Panc1 (cell line): ENCODE results near the gene ENOSF1. TPM values are rescaled to one million over a fixed set of nuclear protein-coding genes. Genes with fewer than 3 reads are reported as not detected.

Experiments
- ATAC-seq: fragments of 200-7000 bp; cut with Tn5 transposase; 2 replicates; pipeline ENCODE4 v1.9.1; 2020; ENCODE audit warnings: mild to moderate bottlenecking, moderate library complexity
- BruUV-seq: library from RNA; stranded (reverse); fragments of 400-500 nt; replicated peaks from 2 replicates; lab custom pipeline; 2021; lab: Mats Ljungman, UMichigan
- CTCF ChIA-PET: fragments of 300-600 bp; sonication (Branson Sonifier 250); formaldehyde crosslinking; loops from one replicate; lab custom pipeline; 2022; ENCODE audit warnings: antibody characterized with exemption; lab: Charles Lee
- POLR2A ChIA-PET: fragments of 300-600 bp; sonication (Branson Sonifier 250); formaldehyde crosslinking; loops from one replicate; lab custom pipeline; 2022; ENCODE audit warnings: antibody characterized with exemption; lab: Charles Lee
- DNase-seq: peaks from one replicate; pipeline ENCODE4 v3.0.0-alpha.2; 2010; ENCODE audit warnings: low read depth, low spot score
- H3K27ac ChIP-seq: 2 replicates; pipeline ENCODE4 v1.5.1; 2011; ENCODE audit warnings: mild to moderate bottlenecking, low read length, inconsistent platforms
- H3K27me3 ChIP-seq: fragments of 200-500 bp; sonication (Bioruptor generic); 2 replicates; pipeline ENCODE4 v1.6.0; 2014; ENCODE audit warnings: low read length, inconsistent platforms; ENCODE audit not compliant: control insufficient read depth, insufficient read depth
- H3K36me3 ChIP-seq: fragments of 200-500 bp; sonication (Bioruptor generic); 2 replicates; pipeline ENCODE4 v1.5.1; 2014; ENCODE audit warnings: inconsistent platforms, mild to moderate bottlenecking, low read length, moderate library complexity; ENCODE audit not compliant: control insufficient read depth, insufficient read depth
- H3K4me1 ChIP-seq: 2 replicates; pipeline ENCODE4 v1.5.1; 2011; ENCODE audit warnings: inconsistent platforms, mild to moderate bottlenecking, low read length, moderate library complexity; ENCODE audit not compliant: control insufficient read depth, insufficient read depth
- H3K4me3 ChIP-seq, 2 experiments: 2 replicates each; pipeline ENCODE4 v1.5.1; 2011 to 2012; ENCODE audit warnings: low read depth in 2 of 2, low read length in 2 of 2, mild to moderate bottlenecking in 2 of 2, inconsistent platforms in 1 of 2, moderate library complexity in 1 of 2
- H3K9me3 ChIP-seq: fragments of 200-500 bp; sonication (Bioruptor generic); 2 replicates; pipeline ENCODE4 v1.5.1; 2014; ENCODE audit warnings: low read depth, mild to moderate bottlenecking, inconsistent platforms, low read length, moderate library complexity; ENCODE audit not compliant: control insufficient read depth, insufficient read depth
- POLR2AphosphoS5 ChIP-seq: IDR thresholded peaks from 2 replicates; pipeline ENCODE4 v1.6.1; 2012; ENCODE audit warnings: mild to moderate bottlenecking, low read depth, low read length, moderate library complexity
- SIN3A ChIP-seq: IDR thresholded peaks from 2 replicates; pipeline ENCODE4 v1.6.1; 2012; ENCODE audit warnings: low read depth, mild to moderate bottlenecking, low read length, moderate library complexity, borderline replicate concordance; ENCODE audit not compliant: insufficient read depth
- TCF7L2 ChIP-seq: IDR thresholded peaks from 2 replicates; pipeline ENCODE4 v1.6.1; 2011; ENCODE audit warnings: mild to moderate bottlenecking, low read depth, low read length, inconsistent platforms
- in situ Hi-C: cut with HindIII; loops from 2 replicates; pipeline ENCODE4 v1.10.0; 2016; ENCODE audit warnings: low sequenced_read_pairs, low pct_unique_long_range_greater_than_20kb
- intact Hi-C: fragments of 100-400 bp; cut with micrococcal nuclease; formaldehyde crosslinking; loops from one replicate; pipeline ENCODE4 v1.10.0; 2022; ENCODE audit not compliant: unreplicated experiment
- total RNA-seq: library from RNA; stranded (reverse); gene quantifications from one replicate; pipeline ENCODE4 v1.2.1, GENCODE V29; 2021; ENCODE audit not compliant: unreplicated experiment
- TF ChIP-seq, protein P1 (sequence below): fragments of 450-650 bp; IDR thresholded peaks from 2 replicates; pipeline ENCODE4 v1.5.1; 2017; ENCODE audit warnings: mild to moderate bottlenecking
- TF ChIP-seq, protein P2 (sequence below), 2 experiments: IDR thresholded peaks; 2 replicates each; pipeline ENCODE4 v1.6.1; 2011 to 2012; ENCODE audit warnings: low read depth in 2 of 2, control low read depth in 1 of 2, low read length in 1 of 2, mild to moderate bottlenecking in 1 of 2, moderate library complexity in 1 of 2; ENCODE audit not compliant: insufficient read depth in 1 of 2

Gene ENOSF1
- total RNA-seq, 1 experiment from 2014 or later = 53.7 TPM

GRCh38 chr18:631560-631959 lies 80.9 kb downstream of the ENOSF1 start:
- BruUV-seq = no TSS peak
- no peak for DNase-seq
- POLR2A ChIA-PET = no interaction called here

GRCh38 chr18:629269-630150 lies 82.9 kb downstream of the ENOSF1 start:
- no peak for TF ChIP-seq TCF7L2
- TF ChIP-seq POLR2AphosphoS5 = no peak
- TF ChIP-seq, protein P1, sequence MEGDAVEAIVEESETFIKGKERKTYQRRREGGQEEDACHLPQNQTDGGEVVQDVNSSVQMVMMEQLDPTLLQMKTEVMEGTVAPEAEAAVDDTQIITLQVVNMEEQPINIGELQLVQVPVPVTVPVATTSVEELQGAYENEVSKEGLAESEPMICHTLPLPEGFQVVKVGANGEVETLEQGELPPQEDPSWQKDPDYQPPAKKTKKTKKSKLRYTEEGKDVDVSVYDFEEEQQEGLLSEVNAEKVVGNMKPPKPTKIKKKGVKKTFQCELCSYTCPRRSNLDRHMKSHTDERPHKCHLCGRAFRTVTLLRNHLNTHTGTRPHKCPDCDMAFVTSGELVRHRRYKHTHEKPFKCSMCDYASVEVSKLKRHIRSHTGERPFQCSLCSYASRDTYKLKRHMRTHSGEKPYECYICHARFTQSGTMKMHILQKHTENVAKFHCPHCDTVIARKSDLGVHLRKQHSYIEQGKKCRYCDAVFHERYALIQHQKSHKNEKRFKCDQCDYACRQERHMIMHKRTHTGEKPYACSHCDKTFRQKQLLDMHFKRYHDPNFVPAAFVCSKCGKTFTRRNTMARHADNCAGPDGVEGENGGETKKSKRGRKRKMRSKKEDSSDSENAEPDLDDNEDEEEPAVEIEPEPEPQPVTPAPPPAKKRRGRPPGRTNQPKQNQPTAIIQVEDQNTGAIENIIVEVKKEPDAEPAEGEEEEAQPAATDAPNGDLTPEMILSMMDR = no peak
- TF ChIP-seq SIN3A = no peak
- TF ChIP-seq, protein P2, sequence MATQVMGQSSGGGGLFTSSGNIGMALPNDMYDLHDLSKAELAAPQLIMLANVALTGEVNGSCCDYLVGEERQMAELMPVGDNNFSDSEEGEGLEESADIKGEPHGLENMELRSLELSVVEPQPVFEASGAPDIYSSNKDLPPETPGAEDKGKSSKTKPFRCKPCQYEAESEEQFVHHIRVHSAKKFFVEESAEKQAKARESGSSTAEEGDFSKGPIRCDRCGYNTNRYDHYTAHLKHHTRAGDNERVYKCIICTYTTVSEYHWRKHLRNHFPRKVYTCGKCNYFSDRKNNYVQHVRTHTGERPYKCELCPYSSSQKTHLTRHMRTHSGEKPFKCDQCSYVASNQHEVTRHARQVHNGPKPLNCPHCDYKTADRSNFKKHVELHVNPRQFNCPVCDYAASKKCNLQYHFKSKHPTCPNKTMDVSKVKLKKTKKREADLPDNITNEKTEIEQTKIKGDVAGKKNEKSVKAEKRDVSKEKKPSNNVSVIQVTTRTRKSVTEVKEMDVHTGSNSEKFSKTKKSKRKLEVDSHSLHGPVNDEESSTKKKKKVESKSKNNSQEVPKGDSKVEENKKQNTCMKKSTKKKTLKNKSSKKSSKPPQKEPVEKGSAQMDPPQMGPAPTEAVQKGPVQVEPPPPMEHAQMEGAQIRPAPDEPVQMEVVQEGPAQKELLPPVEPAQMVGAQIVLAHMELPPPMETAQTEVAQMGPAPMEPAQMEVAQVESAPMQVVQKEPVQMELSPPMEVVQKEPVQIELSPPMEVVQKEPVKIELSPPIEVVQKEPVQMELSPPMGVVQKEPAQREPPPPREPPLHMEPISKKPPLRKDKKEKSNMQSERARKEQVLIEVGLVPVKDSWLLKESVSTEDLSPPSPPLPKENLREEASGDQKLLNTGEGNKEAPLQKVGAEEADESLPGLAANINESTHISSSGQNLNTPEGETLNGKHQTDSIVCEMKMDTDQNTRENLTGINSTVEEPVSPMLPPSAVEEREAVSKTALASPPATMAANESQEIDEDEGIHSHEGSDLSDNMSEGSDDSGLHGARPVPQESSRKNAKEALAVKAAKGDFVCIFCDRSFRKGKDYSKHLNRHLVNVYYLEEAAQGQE (IDR thresholded peaks at IDR 0.05; ENCODE audit: insufficient read depth in 1 of 2, low read depth in 2 of 2, low read length in 1 of 2) = no peak
- Histone ChIP-seq H3K36me3 (no peaks in the 10 kb centered on the region), H3K27me3 (no peaks in the 10 kb centered on the region), H3K27ac (no peak overlapping the region), H3K4me1 (no peaks in the 10 kb centered on the region), H3K4me3 (no peak overlapping the region), H3K9me3 (no peaks in the 10 kb centered on the region)
- DNase-seq = no peak
- ChIA-PET POLR2A (no interaction called here), CTCF (no interaction called here)
- in situ Hi-C loops (no loop called here), intact Hi-C loops (loop anchor here (10.0 kb wide), 1 partner anchor 85 kb away; the partner anchor contains the start of gene ENOSF1)
- ATAC-seq = no peak
- BruUV-seq = no TSS peak

More at GRCh38 chr18:631560-631959, 80.9 kb downstream of the ENOSF1 start:
- CTCF ChIA-PET = interaction anchor here (0.9 kb wide), 1 partner anchor 14 kb away, joined by 4 read pairs; no protein-coding TSS in a partner anchor
- Histone ChIP-seq H3K4me3 (no peak overlapping the region), H3K27me3 (no peaks in the 10 kb centered on the region), H3K9me3 (no peaks in the 10 kb centered on the region), H3K4me1 (no peaks in the 10 kb centered on the region), H3K36me3 (no peaks in the 10 kb centered on the region), H3K27ac (no peak overlapping the region)
- intact Hi-C loops (no loop called here), in situ Hi-C loops (no loop called here)
- TF ChIP-seq, protein P2 (IDR thresholded peaks at IDR 0.05; ENCODE audit: insufficient read depth in 1 of 2, low read depth in 2 of 2, low read length in 1 of 2) = no peak
- TF ChIP-seq, protein P1 = no peak
- TF ChIP-seq TCF7L2 = no peak
- no peak for TF ChIP-seq SIN3A
- TF ChIP-seq POLR2AphosphoS5 = no peak
- no peak for ATAC-seq
